Muscle layer of colon (tissue), 2 donors: ENCODE data around the gene MAP7D1.
"Not testable (repeated sequence)": the region's sequence is repeated elsewhere in the genome, so short reads cannot be mapped to it uniquely, and the experiment has no call there.

Source experiments
- H3K27ac ChIP-seq: one replicate; pipeline ENCODE4 v1.7.0; 2013; ENCODE audit warnings: low read depth, mild to moderate bottlenecking, low read length, moderate library complexity
- H3K27me3 ChIP-seq, 2 donors: one replicate each; pipeline ENCODE4 v1.7.0; 2013; ENCODE audit warnings: low read length in 2 of 2, mild to moderate bottlenecking in 2 of 2; ENCODE audit not compliant: insufficient read depth in 2 of 2, control insufficient read depth in 1 of 2
- H3K36me3 ChIP-seq: one replicate; pipeline ENCODE4 v1.7.0; 2013; ENCODE audit warnings: mild to moderate bottlenecking, low read length; ENCODE audit not compliant: insufficient read depth
- H3K4me1 ChIP-seq: one replicate; pipeline ENCODE4 v1.7.0; 2013; ENCODE audit warnings: mild to moderate bottlenecking, low read length; ENCODE audit not compliant: insufficient read depth
- H3K4me3 ChIP-seq, 2 donors: one replicate each; pipeline ENCODE4 v1.7.0; 2013; ENCODE audit warnings: low read length in 2 of 2, low read depth in 1 of 2, mild to moderate bottlenecking in 1 of 2, moderate library complexity in 1 of 2
- H3K9ac ChIP-seq: one replicate; pipeline ENCODE4 v1.7.0; 2013; ENCODE audit warnings: low read length
- H3K9me3 ChIP-seq: one replicate; pipeline ENCODE4 v1.7.0; 2013; ENCODE audit warnings: mild to moderate bottlenecking, low read length
- donor health status: abdominal sarcoma.
- donor health status: Adenocarcinoma of cecum.

MAP7D1 gene

GRCh38 chr1:36217670-36218069, 61.7 kb downstream of the MAP7D1 start:
- H3K4me3 ChIP-seq = no peak overlapping the region
- no peak overlapping the region for H3K9ac ChIP-seq
- no peaks in the 10 kb centered on the region for H3K4me1 ChIP-seq
- no peak overlapping the region for H3K27ac ChIP-seq
- no peaks in the 10 kb centered on the region for H3K9me3 ChIP-seq
- H3K36me3 ChIP-seq = no peaks in the 10 kb centered on the region
- H3K27me3 ChIP-seq = no peaks in the 10 kb centered on the region

GRCh38 chr1:36221901-36222300, 65.9 kb downstream of the MAP7D1 start:
- not testable (repeated sequence) for H3K9me3 ChIP-seq, H3K4me3 ChIP-seq, H3K36me3 ChIP-seq, H3K27me3 ChIP-seq, H3K9ac ChIP-seq, H3K27ac ChIP-seq
- H3K4me1 ChIP-seq = peaks cover 19% of the 10 kb centered on the region

- Histone ChIP-seq H3K36me3 (no peaks in the 10 kb centered on the region), H3K4me1 (peaks cover 20% of the 10 kb centered on the region), H3K27me3 (no peaks in the 10 kb centered on the region), H3K9ac (peak overlapping the region; percentile 98), H3K27ac (peak overlapping the region; percentile 97), H3K9me3 (no peaks in the 10 kb centered on the region), H3K4me3 (peak overlapping the region; percentile 62 to 93)
These were observed 66.8 kb downstream of the MAP7D1 start for GRCh38 chr1:36222481-36223380.

GRCh38 chr1:36223381-36223995, 67.5 kb downstream of the MAP7D1 start:
- no peaks in the 10 kb centered on the region for H3K27me3 ChIP-seq
- peak overlapping the region; percentile 62 to 93 for H3K4me3 ChIP-seq
- H3K9ac ChIP-seq = peak overlapping the region; percentile 98

GRCh38 chr1:36223996-36224536, 68.1 kb downstream of the MAP7D1 start, which contains the start of gene THRAP3:
Gene THRAP3 (plus strand): TSS chr1:36224443. CDS start chr1:36282564, 58,121 bp downstream.
- peak within 1 kb of the TSS; percentile 86 to 93 for H3K4me3 ChIP-seq
- no peaks in the 10 kb centered on the region for H3K27me3 ChIP-seq
- peaks cover 20% of the 10 kb centered on the region for H3K4me1 ChIP-seq
- peak within 1 kb of the TSS; percentile 97 for H3K27ac ChIP-seq
- H3K9me3 ChIP-seq = no peaks in the 10 kb centered on the region
- peak within 1 kb of the TSS; percentile 98 for H3K9ac ChIP-seq
- H3K36me3 ChIP-seq = no peaks in the 10 kb centered on the region

More at GRCh38 chr1:36223381-36223995, 67.5 kb downstream of the MAP7D1 start:
- no peaks in the 10 kb centered on the region for H3K9me3 ChIP-seq
- H3K4me1 ChIP-seq = peaks cover 20% of the 10 kb centered on the region
- H3K36me3 ChIP-seq = no peaks in the 10 kb centered on the region
- H3K27ac ChIP-seq = peak overlapping the region; percentile 97

- H3K9ac ChIP-seq = peak overlapping the region; percentile 86
These were observed 68.8 kb downstream of the MAP7D1 start for GRCh38 chr1:36224537-36225282.

GRCh38 chr1:36225283-36225899, 69.4 kb downstream of the MAP7D1 start:
- Histone ChIP-seq H3K9me3 (no peaks in the 10 kb centered on the region), H3K4me3 (peak overlapping the region; percentile 86 to 89), H3K36me3 (no peaks in the 10 kb centered on the region), H3K4me1 (peaks cover 20% of the 10 kb centered on the region), H3K27me3 (no peaks in the 10 kb centered on the region), H3K9ac (peak overlapping the region; percentile 86), H3K27ac (peak overlapping the region; percentile 96)

More at GRCh38 chr1:36224537-36225282, 68.8 kb downstream of the MAP7D1 start:
- Histone ChIP-seq H3K4me1 (peaks cover 20% of the 10 kb centered on the region), H3K4me3 (peak overlapping the region; percentile 86 to 89), H3K36me3 (no peaks in the 10 kb centered on the region), H3K9me3 (no peaks in the 10 kb centered on the region), H3K27ac (peak overlapping the region; percentile 96), H3K27me3 (no peaks in the 10 kb centered on the region)

- H3K9me3 ChIP-seq, H3K27me3 ChIP-seq, H3K27ac ChIP-seq, H3K4me3 ChIP-seq, H3K9ac ChIP-seq, H3K36me3 ChIP-seq: not testable (repeated sequence)
- peaks cover 27% of the 10 kb centered on the region for H3K4me1 ChIP-seq
These were observed 74.3 kb downstream of the MAP7D1 start for GRCh38 chr1:36230279-36230678.
